Measurements from ENCODE around the gene ARL2.

Gene ARL2

GRCh38 chr11:65035579-65035978 is 21.6 kb downstream of the ARL2 start:
- DNase-seq (ENCODE audit: low read depth) = no peak
- H3K4me3 ChIP-seq (ENCODE audit: low read depth, low read length) = no peak overlapping the region
- TF ChIP-seq CTCF (IDR thresholded peaks at IDR 0.05; ENCODE audit: control insufficient read depth, extremely low read depth, insufficient read depth) = no peak

GRCh38 chr11:65036931-65037330 is 23.0 kb downstream of the ARL2 start:
- DNase-seq (ENCODE audit: low read depth) = peak; percentile 76
- no peak overlapping the region for H3K4me3 ChIP-seq (ENCODE audit: low read depth, low read length)
- TF ChIP-seq CTCF (IDR thresholded peaks at IDR 0.05; ENCODE audit: control insufficient read depth, extremely low read depth, insufficient read depth) = peak; percentile 26; the same call in 1 of the 2 replicates

- TF ChIP-seq CTCF (IDR thresholded peaks at IDR 0.05; ENCODE audit: control insufficient read depth, extremely low read depth, insufficient read depth) = no peak
- H3K4me3 ChIP-seq (ENCODE audit: low read depth, low read length) = peak overlapping the region; percentile 85
- no peak for DNase-seq (ENCODE audit: low read depth)
These were observed 26.5 kb downstream of the ARL2 start for GRCh38 chr11:65040520-65040846.

- H3K4me3 ChIP-seq (ENCODE audit: low read depth, low read length) = peak within 1 kb of the TSS; percentile 85
- DNase-seq (ENCODE audit: low read depth) = peak; percentile 90
- TF ChIP-seq CTCF (IDR thresholded peaks at IDR 0.05; ENCODE audit: control insufficient read depth, extremely low read depth, insufficient read depth) = no peak
These were observed 27.1 kb downstream of the ARL2 start, which contains the start of gene SAC3D1 for GRCh38 chr11:65040847-65041622. TSS of gene SAC3D1 (plus strand) at chr11:65041210. CDS start at chr11:65041293, 83 bp downstream.

DNA sequence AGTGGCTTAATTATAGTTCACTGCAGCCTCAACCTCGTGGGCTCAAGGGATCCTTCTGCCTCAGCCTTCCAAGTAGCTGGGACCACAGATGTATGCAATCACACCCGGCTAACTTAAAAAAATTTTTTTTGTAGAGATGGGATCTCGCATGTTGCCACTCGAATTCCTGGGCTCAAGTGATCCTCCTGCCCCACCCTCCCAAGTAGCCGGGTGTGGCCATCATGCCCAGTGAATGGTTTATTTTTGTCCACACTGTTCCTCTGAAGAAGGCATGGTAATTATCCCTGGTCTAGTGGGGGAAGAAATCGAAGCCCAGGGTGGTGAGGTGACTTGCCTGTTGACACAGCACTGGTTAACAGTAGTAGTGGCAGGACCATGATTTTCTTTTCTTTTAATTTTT is 28.9 kb downstream of the ARL2 start:
- TF ChIP-seq CTCF (IDR thresholded peaks at IDR 0.05; ENCODE audit: control insufficient read depth, extremely low read depth, insufficient read depth) = no peak
- DNase-seq (ENCODE audit: low read depth) = no peak
- no peak overlapping the region for H3K4me3 ChIP-seq (ENCODE audit: low read depth, low read length)

- H3K4me3 ChIP-seq (ENCODE audit: low read depth, low read length) = no peak overlapping the region
- TF ChIP-seq CTCF (IDR thresholded peaks at IDR 0.05; ENCODE audit: control insufficient read depth, extremely low read depth, insufficient read depth) = no peak
- DNase-seq (ENCODE audit: low read depth) = peak; percentile 13
These were observed 30.0 kb downstream of the ARL2 start for GRCh38 chr11:65043881-65044501.
